Fibroblast of skin of right quadriceps (primary cell): Measurements from ENCODE around the gene C6orf47.

Source experiments
- DNase-seq: peaks from one replicate; pipeline ENCODE4 v3.0.0-alpha.2; 2013

The C6orf47 gene

GRCh38 chr6:31687860-31688693, 27.5 kb upstream of the C6orf47 start:
- no peak for DNase-seq

- no peak for DNase-seq
Measured at GRCh38 chr6:31687321-31687720, 26.7 kb upstream of the C6orf47 start.

GRCh38 chr6:31686483-31686882, 25.9 kb upstream of the C6orf47 start:
- no peak for DNase-seq

GRCh38 chr6:31683591-31683990, 23.0 kb upstream of the C6orf47 start:
- no peak for DNase-seq

- DNase-seq = peak; percentile 41
Measured at GRCh38 chr6:31681135-31681671, 20.6 kb upstream of the C6orf47 start.

- peak; percentile 80 for DNase-seq
Measured at GRCh38 chr6:31680226-31681134, 19.9 kb upstream of the C6orf47 start, which contains the start of gene LY6G5C. Gene LY6G5C, minus strand, starts transcription at chr6:31681067. Its CDS starts 694 bp downstream, at chr6:31680373.

GRCh38 chr6:31677955-31678354, 17.4 kb upstream of the C6orf47 start:
- no peak for DNase-seq

GRCh38 chr6:31676904-31677303, 16.3 kb upstream of the C6orf47 start:
- DNase-seq = no peak

- no peak for DNase-seq
Measured at GRCh38 chr6:31676322-31676903, 15.8 kb upstream of the C6orf47 start.

GRCh38 chr6:31669676-31670075, 9.1 kb upstream of the C6orf47 start, which contains the start of gene LY6G5B:
Gene LY6G5B, plus strand, starts transcription at chr6:31669976. Its CDS starts 975 bp downstream, at chr6:31670951.
- DNase-seq = no peak

- DNase-seq = no peak
Measured at GRCh38 chr6:31666337-31666965, 5.9 kb upstream of the C6orf47 start.

GRCh38 chr6:31665501-31666336, 5.1 kb upstream of the C6orf47 start, which contains the start of gene CSNK2B:
Gene CSNK2B, plus strand, starts transcription at chr6:31666080. Its CDS starts 752 bp downstream, at chr6:31666832.
- peak; percentile 97 for DNase-seq

- peak; percentile 95 for DNase-seq
Measured at GRCh38 chr6:31664790-31665500, 4.4 kb upstream of the C6orf47 start, which contains the start of gene GPANK1. Gene GPANK1, minus strand, starts transcription at chr6:31664997. Its CDS starts 519 bp downstream, at chr6:31664478.

- DNase-seq = peak; percentile 83
Measured at GRCh38 chr6:31663961-31664789, 3.6 kb upstream of the C6orf47 start.

- peak; percentile 42 for DNase-seq
Measured at GRCh38 chr6:31663126-31663960, 2.8 kb upstream of the C6orf47 start.

- no peak for DNase-seq
Measured at GRCh38 chr6:31662124-31662723, 1.6 kb upstream of the C6orf47 start.

GRCh38 chr6:31661262-31662123, 915 bp upstream of the C6orf47 start:
- no peak for DNase-seq
